IPS-NIHi7 (cell line): ENCODE results near the gene MAG.
"Not testable (repeated sequence)": the region's sequence is repeated elsewhere in the genome, so short reads cannot be mapped to it uniquely, and the experiment has no call there.

Source experiments
- DNase-seq: peaks from one replicate; pipeline ENCODE4 v3.0.0; 2012; ENCODE audit warnings: mixed read lengths; ENCODE audit errors: extremely low spot score

Gene MAG

DNA sequence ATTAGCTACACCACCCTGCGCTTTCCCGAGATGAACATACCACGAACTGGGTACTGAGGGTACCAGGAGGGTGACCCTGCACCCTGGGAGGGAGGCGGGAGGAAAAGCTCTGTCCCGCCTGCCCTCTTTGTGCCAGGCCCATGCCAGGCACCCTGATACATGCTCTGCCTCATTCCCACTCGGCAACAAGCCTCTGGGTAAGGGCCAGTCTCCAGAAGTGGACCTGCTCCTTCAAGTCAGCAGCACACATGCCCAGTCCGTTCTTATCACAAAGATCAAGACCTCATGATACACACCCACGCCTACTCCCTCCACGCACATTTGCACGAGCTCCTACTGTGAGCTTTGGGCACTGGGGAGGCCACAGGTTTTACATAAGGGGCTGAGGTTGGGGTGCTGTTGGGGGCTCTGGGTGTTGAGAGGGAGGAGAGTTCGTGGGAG, 53.7 kb downstream of the MAG start:
- no peak for DNase-seq

GRCh38 chr19:35346193-35347052, 54.5 kb downstream of the MAG start:
- no peak for DNase-seq

DNA sequence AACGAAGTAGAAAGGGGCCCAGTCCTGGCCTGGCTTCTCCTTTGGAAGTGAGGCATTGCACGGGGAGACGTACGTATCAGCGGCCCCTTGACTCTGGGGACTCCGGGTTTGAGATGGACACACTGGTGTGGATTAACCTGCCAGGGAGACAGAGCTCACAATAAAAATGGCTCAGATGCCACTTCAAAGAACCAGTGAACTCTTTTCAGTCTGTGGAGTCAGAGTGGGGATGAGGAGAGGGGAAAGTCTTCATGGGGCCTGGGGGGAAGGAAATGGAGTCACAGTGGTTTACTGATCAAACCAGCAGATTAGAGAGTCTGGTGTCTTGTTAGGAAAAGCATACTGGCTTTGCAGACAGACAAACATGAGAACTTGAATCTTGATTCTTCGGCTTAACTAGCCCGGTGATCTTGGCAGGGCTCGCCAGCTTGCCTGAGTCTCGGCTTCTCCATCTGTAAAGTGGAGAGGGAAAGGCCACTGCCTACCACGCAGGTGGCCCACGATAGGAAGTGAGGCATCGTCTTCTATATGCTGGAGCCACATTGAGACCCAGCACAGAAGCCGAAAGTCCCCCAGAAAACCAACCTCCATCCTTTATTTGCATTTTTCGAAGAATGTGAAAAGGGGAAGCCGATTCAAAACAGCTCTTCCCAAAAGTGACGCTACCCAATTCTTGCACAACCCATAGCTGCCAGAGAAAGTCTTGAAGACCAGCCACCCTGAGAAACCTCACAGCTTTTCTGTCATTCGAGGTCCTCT, 55.4 kb downstream of the MAG start, which contains the start of gene FFAR1:
FFAR1 (plus strand) TSS at position 732 of the 759 bp plus-strand sequence. CDS start 3,650 bp downstream, outside the sequence.
- no peak for DNase-seq

- no peak for DNase-seq
These were observed 56.0 kb downstream of the MAG start for GRCh38 chr19:35347930-35348298.

GRCh38 chr19:35348911-35349611, 57.1 kb downstream of the MAG start:
- DNase-seq: no peak

DNA sequence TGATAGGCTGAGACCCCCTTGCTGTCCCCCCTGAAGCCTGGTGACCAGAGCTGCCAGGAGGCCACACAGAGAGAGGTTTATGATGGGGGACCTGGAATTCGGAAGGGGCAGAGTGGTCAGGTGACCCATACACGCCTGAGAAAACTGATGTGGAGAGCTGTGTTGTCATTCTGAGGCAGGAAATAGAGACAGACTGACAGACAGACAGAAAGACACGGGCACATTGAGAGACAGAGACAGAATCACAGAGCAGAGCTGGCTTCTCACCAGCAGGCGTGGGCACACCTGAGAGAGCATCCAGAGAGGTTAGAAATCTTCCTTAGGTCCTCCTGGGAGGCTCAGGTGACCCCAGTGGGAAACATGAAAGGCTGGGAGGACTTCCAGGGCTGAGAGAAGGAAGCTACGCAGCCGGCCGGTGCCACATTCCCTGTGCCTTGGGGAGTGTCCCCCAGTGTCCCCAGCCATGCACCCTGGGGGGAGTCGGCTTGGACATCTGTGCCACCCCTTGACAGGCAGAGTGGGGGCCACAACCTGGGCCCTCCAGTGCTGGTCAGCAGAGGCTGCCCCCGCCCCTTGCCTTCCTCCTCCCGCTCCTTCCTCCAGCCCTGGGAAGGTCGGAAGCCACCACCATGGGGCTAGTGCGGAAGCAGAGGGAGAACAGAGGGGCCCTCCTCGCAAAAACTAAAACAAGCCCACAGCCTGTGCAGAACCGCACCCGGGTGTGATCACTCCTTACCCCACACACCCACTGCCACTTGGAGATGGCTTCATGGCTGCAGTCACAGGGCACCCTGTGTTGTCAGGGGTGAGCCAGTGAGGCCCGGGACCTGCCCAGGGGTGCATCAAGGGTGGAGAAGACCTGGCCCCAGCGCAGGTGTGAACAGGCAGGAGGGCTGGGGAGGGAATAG, 57.9 kb downstream of the MAG start:
- no peak for DNase-seq

- DNase-seq: no peak
These were observed 58.6 kb downstream of the MAG start for GRCh38 chr19:35350591-35350990.

DNA sequence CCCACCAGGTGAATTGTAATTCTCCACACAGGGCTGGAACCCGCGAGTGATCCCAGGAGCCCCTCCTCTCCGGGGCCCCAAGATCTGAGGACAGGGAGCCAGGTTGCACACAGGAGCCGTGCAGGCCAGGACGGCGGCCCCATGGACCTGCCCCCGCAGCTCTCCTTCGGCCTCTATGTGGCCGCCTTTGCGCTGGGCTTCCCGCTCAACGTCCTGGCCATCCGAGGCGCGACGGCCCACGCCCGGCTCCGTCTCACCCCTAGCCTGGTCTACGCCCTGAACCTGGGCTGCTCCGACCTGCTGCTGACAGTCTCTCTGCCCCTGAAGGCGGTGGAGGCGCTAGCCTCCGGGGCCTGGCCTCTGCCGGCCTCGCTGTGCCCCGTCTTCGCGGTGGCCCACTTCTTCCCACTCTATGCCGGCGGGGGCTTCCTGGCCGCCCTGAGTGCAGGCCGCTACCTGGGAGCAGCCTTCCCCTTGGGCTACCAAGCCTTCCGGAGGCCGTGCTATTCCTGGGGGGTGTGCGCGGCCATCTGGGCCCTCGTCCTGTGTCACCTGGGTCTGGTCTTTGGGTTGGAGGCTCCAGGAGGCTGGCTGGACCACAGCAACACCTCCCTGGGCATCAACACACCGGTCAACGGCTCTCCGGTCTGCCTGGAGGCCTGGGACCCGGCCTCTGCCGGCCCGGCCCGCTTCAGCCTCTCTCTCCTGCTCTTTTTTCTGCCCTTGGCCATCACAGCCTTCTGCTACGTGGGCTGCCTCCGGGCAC, 59.6 kb downstream of the MAG start:
- DNase-seq: no peak

- DNase-seq: no peak
These were observed 60.2 kb downstream of the MAG start for GRCh38 chr19:35352177-35352447.

GRCh38 chr19:35352448-35353304, 60.7 kb downstream of the MAG start:
- peak; percentile 92 for DNase-seq

DNA sequence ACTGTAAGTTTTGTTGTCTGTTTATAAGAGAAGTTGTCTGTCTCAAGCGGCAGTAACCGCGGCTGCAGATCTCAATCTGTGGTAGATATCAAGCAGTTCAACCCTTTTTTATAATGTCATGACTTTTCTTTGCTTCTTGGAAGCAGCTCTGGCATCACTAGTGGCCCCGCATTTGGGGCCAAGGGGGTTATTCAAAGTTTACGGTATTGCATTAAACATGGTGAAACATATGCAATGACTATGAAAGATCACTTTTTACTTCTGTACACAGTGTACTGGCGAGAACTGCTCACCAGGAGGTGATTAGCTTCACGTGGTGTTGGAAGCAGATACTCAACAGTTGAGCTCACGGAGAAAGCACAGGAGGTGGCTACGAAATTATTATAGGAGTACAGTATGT, 61.7 kb downstream of the MAG start:
- no peak for DNase-seq

DNA sequence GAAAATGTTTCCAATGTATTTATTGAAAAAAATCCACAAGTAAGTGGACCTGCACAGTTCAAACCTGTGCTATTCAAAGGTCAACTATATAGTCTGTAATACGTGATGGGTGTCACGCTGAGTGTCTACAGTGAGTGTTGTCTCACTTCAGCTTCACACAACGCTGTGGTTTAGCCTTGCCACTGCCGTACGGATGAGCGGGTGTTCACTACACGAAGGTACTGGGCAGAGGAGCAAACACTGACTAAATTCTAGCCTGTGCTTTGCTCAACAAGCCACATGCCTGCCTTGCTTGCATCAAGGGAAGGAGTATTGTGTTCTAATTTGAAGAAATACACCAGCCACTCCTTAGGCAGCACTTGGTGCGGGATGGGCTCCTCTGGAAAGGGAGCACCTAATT, 62.9 kb downstream of the MAG start:
- DNase-seq: no peak

- DNase-seq: no peak
These were observed 64.0 kb downstream of the MAG start for GRCh38 chr19:35355791-35356460.

GRCh38 chr19:35357867-35358573, 66.1 kb downstream of the MAG start, which contains the start of gene FFAR3:
FFAR3 (plus strand) TSS chr19:35358460; CDS start chr19:35358891, 431 bp downstream.
- no peak for DNase-seq

DNA sequence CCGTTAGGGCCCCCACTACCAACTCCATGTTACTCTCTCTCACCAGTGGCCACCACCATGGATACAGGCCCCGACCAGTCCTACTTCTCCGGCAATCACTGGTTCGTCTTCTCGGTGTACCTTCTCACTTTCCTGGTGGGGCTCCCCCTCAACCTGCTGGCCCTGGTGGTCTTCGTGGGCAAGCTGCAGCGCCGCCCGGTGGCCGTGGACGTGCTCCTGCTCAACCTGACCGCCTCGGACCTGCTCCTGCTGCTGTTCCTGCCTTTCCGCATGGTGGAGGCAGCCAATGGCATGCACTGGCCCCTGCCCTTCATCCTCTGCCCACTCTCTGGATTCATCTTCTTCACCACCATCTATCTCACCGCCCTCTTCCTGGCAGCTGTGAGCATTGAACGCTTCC, 66.9 kb downstream of the MAG start:
- DNase-seq: not testable (repeated sequence)

- not testable (repeated sequence) for DNase-seq
These were observed 67.4 kb downstream of the MAG start for GRCh38 chr19:35359395-35359794.

DNA sequence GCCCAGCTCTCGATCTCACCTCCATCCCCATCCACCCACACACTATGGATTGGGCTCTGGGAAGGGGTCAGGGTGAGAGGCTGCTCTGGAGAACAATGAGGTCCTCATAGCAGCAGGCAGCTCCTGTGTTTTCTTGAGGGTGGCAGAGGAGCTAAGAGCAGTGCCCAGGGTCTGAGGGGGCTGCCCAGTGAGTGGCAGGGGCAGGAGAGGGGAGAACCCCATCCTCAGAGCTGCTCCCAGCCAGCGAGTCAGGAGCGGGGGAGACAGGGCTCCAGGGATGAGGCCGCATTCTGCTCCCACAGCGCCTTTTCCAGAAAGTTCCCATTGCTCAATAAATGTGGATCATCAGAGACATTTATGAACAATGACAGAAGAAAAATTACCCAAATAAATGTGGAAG, 68.1 kb downstream of the MAG start:
- DNase-seq: not testable (repeated sequence)

DNA sequence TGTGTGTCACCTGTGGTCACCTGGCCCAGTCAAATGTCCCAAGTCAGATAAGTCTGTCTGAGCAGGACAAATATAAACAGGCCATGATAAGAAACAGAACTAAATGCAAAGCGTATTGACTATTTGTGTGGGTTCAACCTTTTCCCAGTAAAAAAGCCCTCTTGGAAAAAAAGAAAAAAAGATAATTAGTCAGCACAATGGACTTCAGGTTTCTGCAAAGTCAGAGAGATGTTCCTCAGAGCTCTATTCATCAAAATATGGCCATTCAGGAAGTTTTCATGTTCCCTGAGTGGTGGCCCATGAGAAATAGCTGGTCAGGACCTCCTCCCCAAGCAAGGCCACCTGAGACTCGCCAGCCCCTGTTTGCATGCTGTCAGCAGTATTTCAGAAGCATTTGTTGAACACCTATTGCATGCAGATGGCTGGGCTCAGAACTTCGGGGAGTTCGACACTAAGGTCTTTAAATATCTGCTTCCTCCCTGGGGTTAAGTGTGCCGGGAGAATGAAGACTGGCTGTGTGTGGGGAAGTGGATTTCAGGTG, 69.0 kb downstream of the MAG start:
- no peak for DNase-seq
